Prostate gland (tissue), 2 donors: ENCODE results near the gene CTNNA2. TPM values are rescaled to one million over a fixed set of nuclear protein-coding genes. Genes with fewer than 3 reads are reported as not detected.

Experiments
- DNase-seq: peaks from one replicate; pipeline ENCODE4 v3.0.0-alpha.2; 2019; ENCODE audit warnings: low spot score
- H3K27ac ChIP-seq, 2 donors: fragments of 200-600 bp; sonication (generic); 2 replicates each; pipeline ENCODE4 v1.5.1; 2017 to 2019
- H3K27me3 ChIP-seq: fragments of 200-600 bp; sonication (generic); replicated peaks from 2 replicates; pipeline ENCODE4 v1.5.1; 2019; ENCODE audit not compliant: insufficient read depth
- H3K36me3 ChIP-seq, 2 donors: fragments of 200-600 bp; sonication (generic); 1 replicate in 1 of 2; 2 replicates in 1 of 2; pipeline versions ENCODE4 v1.5.1 to v1.8.1; 2017 to 2019
- H3K4me1 ChIP-seq: fragments of 200-600 bp; sonication (generic); replicated peaks from 2 replicates; pipeline ENCODE4 v1.5.1; 2019
- H3K4me3 ChIP-seq, 2 donors: fragments of 200-600 bp; sonication (generic); 2 replicates each; pipeline ENCODE4 v1.5.1; 2017 to 2019
- H3K9me3 ChIP-seq: fragments of 200-600 bp; sonication (generic); 2 replicates; pipeline ENCODE4 v1.5.1; 2017
- POLR2A ChIP-seq: fragments of 450-650 bp; IDR thresholded peaks from one replicate; pipeline ENCODE4 v1.6.1; 2016; ENCODE audit warnings: antibody characterized with exemption, mild to moderate bottlenecking
- POLR2AphosphoS5 ChIP-seq: sonication (generic); formaldehyde crosslinking; IDR thresholded peaks from one replicate; pipeline ENCODE4 v1.6.1; 2017; ENCODE audit warnings: antibody characterized with exemption
- WGBS: methylation state at CpG from one replicate; pipeline ENCODE4 v1.1.5; 2018; 5-methylcytosine and 5-hydroxymethylcytosine counted together
- intact Hi-C: fragments of 100-400 bp; cut with DNase I; formaldehyde crosslinking; loops from one replicate; pipeline ENCODE4 v1.14.2; 2022
- total RNA-seq, 2 donors: library from RNA; depleted of rRNA; stranded (reverse); fragments of >200 nt; gene quantifications; one replicate each; pipeline ENCODE4 v1.1.0, GENCODE V29; 2016
- TF ChIP-seq, protein P1 (sequence below), 4 experiments: fragments of 200-600 bp in 2 of 4; fragments of 450-650 bp in 2 of 4; sonication (generic) in 2 of 4; IDR thresholded peaks; 1 replicate in 3 of 4; 2 replicates in 1 of 4; pipeline ENCODE4 v1.5.1; 2016 to 2019; ENCODE audit warnings: antibody characterized with exemption in 4 of 4, mild to moderate bottlenecking in 2 of 4, moderate library complexity in 2 of 4

CTNNA2 gene
- total RNA-seq, 2 donors from 2014 or later: 24.3 TPM; not detected in 1

DNA sequence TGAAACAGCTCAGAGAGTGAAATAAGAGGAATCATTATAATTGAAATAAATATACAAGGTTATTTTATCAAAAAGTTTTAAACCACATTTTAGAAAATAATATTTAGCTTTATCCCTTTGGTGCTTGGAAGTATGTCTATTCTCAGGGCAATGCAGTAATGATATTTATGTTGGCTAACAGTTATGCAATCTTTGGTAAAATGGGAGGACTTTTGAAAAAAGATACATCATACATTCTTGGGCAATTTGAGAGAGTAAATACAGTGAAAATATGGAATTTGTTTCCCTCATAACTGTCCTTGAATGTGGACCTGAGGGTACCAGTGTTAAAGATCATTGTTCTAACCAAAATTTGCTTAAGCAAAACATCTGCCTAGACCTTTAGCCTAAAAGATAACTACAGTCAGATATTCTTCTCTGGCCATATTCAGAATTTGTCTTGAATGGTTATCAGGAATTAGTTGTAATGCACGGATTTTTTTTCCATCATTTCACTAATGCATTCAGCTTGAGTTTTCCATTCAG is 654.5 kb downstream of the CTNNA2 start:
- Histone ChIP-seq H3K4me1 (no peaks in the 10 kb centered on the region), H3K36me3 (no peaks in the 10 kb centered on the region), H3K4me3 (no peak overlapping the region), H3K27ac (no peak overlapping the region), H3K27me3 (no peaks in the 10 kb centered on the region), H3K9me3 (no peaks in the 10 kb centered on the region)
- no peak for DNase-seq
- TF ChIP-seq, protein P1, sequence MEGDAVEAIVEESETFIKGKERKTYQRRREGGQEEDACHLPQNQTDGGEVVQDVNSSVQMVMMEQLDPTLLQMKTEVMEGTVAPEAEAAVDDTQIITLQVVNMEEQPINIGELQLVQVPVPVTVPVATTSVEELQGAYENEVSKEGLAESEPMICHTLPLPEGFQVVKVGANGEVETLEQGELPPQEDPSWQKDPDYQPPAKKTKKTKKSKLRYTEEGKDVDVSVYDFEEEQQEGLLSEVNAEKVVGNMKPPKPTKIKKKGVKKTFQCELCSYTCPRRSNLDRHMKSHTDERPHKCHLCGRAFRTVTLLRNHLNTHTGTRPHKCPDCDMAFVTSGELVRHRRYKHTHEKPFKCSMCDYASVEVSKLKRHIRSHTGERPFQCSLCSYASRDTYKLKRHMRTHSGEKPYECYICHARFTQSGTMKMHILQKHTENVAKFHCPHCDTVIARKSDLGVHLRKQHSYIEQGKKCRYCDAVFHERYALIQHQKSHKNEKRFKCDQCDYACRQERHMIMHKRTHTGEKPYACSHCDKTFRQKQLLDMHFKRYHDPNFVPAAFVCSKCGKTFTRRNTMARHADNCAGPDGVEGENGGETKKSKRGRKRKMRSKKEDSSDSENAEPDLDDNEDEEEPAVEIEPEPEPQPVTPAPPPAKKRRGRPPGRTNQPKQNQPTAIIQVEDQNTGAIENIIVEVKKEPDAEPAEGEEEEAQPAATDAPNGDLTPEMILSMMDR (IDR thresholded peaks at IDR 0.05): no peak
- no peak for TF ChIP-seq POLR2AphosphoS5
- no peak for TF ChIP-seq POLR2A
- intact Hi-C loops: no loop called here
- WGBS: 63% methylated on average over 1 of the region's 1 CpG

DNA sequence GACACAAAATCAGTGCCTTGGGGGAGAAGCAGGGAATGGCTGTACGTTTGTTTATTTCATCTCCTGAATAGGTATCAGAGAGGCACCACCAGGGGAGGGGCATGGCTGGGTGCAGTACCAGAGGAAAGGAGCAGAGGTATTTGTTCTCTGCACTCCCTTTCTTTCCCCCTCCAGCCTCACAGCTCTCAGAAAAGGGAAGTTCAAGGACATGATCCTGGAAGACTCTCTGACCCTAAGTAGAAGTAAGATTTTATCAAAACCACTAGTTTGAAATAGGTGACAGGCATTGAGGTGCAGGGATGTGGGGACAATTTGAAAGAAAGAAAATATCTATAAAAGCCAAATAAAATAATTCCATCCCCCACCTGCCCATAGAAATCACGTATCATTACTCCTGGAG is 655.2 kb downstream of the CTNNA2 start:
- intact Hi-C loops: no loop called here
- Histone ChIP-seq H3K27ac (no peak overlapping the region), H3K4me3 (no peak overlapping the region), H3K4me1 (no peaks in the 10 kb centered on the region), H3K9me3 (no peaks in the 10 kb centered on the region), H3K27me3 (no peaks in the 10 kb centered on the region), H3K36me3 (no peaks in the 10 kb centered on the region)
- 20% methylated on average over 2 of the region's 2 CpGs for WGBS
- no peak for DNase-seq
- TF ChIP-seq POLR2AphosphoS5: no peak
- TF ChIP-seq POLR2A: no peak
- TF ChIP-seq, protein P1 (IDR thresholded peaks at IDR 0.05): no peak

DNA sequence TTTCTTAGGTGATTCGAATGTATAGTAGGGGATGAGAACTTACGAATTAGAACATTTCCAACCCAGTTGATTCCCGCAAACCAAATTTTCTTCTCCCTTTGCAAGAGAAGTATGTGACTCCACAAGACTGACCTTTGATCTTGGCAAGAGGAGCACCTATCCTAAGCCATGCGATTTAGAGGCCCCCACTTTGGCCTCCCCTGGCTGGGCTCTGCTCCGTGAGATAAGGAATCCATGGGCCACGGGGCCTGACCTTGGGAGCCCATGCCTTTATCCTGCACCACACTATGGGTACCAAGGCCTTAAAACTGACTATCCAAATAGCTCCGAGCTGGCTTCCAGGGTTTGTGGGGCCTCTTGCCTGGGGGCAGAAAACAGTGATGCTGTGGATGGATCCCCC is 656.0 kb downstream of the CTNNA2 start:
- H3K36me3 ChIP-seq: no peaks in the 10 kb centered on the region
- TF ChIP-seq, protein P1 (IDR thresholded peaks at IDR 0.05): no peak
- TF ChIP-seq POLR2A: no peak
- TF ChIP-seq POLR2AphosphoS5: no peak
- no peak for DNase-seq
- no peaks in the 10 kb centered on the region for H3K4me1 ChIP-seq
- no peaks in the 10 kb centered on the region for H3K9me3 ChIP-seq
- 94% methylated on average over 7 of the region's 7 CpGs for WGBS
- H3K27ac ChIP-seq: no peak overlapping the region
- intact Hi-C loops: no loop called here
- H3K27me3 ChIP-seq: no peaks in the 10 kb centered on the region
- H3K4me3 ChIP-seq: no peak overlapping the region

DNA sequence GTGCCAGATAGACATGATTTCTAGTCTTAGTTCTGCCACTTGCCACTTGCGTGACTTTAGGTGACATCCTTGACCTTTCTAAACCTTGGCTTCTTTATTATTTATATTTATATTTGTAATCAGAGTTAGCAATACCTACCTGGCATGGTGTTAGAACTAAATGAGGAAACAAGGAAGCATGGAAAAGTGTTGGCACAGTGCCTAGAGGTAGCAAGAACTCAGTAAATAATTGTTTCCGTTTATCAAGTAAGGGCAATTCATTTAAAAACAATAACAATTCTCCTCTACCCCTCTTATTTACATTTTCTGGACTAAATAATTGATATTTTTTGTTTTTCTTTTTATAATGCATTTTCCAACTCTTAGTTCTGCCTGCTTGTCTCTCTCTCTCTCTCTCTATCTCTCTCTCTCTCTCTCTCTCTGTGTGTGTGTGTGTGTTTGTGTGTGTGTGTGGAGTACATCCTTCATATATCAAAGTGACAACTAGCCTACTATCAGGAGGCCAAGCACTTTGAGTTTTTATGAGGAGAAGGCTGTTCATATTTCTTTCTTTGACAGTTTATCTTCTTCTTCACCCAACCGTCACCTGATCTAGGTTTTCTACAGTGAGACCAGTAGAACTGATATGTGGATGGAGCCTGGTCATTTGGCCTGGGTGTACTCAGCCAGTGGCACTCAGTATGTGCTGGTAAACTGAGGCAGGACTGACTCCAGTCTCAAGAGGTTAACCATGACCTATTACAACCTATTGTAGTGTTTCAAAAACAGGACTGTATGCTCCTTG is 657.2 kb downstream of the CTNNA2 start:
- H3K9me3 ChIP-seq: no peaks in the 10 kb centered on the region
- no peak for DNase-seq
- H3K27ac ChIP-seq: no peak overlapping the region
- WGBS: 67% methylated on average over 3 of the region's 3 CpGs
- no peaks in the 10 kb centered on the region for H3K4me1 ChIP-seq
- H3K36me3 ChIP-seq: no peaks in the 10 kb centered on the region
- H3K4me3 ChIP-seq: no peak overlapping the region
- H3K27me3 ChIP-seq: no peaks in the 10 kb centered on the region
- intact Hi-C loops: no loop called here
- TF ChIP-seq POLR2A: no peak
- TF ChIP-seq POLR2AphosphoS5: no peak
- TF ChIP-seq, protein P1 (IDR thresholded peaks at IDR 0.05): no peak

DNA sequence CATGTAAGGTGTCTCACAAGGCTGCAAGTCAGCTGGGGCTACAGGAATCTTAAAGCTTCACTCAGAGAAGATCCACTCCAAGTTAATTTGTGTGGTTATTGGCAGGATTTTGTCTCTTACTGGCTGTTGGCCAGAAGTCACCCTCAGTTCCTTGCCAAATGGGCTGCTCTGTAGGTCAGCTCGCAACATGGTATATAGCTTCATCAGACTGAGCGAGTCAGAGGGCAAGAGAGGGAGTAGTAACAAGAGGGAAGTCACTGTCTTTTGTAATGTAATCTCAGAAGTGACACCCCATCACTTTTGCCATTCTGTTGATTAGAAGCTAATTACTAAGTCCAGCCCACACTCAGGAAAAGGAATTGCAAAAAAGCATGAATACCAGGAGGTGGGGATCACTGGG is 672.2 kb downstream of the CTNNA2 start:
- TF ChIP-seq POLR2A (no peak), POLR2AphosphoS5 (no peak)
- TF ChIP-seq, protein P1 (IDR thresholded peaks at IDR 0.05): no peak
- DNase-seq: no peak
- no peaks in the 10 kb centered on the region for H3K4me1 ChIP-seq
- H3K36me3 ChIP-seq: no peaks in the 10 kb centered on the region
- no peaks in the 10 kb centered on the region for H3K9me3 ChIP-seq
- intact Hi-C loops: no loop called here
- H3K27me3 ChIP-seq: no peaks in the 10 kb centered on the region
- no peak overlapping the region for H3K4me3 ChIP-seq
- H3K27ac ChIP-seq: no peak overlapping the region
- WGBS: 78% methylated on average over 2 of the region's 2 CpGs
